ENCODE data around the gene PSMA6. TPM values are rescaled to one million over a fixed set of nuclear protein-coding genes. Genes with fewer than 3 reads are reported as not detected.

The PSMA6 gene
- total and polyA plus RNA-seq, 2 of the 13 experiments (the other 11 are each of a cell fraction or from before 2014, with no cell fraction given) = 525 to 1,109 TPM

DNA sequence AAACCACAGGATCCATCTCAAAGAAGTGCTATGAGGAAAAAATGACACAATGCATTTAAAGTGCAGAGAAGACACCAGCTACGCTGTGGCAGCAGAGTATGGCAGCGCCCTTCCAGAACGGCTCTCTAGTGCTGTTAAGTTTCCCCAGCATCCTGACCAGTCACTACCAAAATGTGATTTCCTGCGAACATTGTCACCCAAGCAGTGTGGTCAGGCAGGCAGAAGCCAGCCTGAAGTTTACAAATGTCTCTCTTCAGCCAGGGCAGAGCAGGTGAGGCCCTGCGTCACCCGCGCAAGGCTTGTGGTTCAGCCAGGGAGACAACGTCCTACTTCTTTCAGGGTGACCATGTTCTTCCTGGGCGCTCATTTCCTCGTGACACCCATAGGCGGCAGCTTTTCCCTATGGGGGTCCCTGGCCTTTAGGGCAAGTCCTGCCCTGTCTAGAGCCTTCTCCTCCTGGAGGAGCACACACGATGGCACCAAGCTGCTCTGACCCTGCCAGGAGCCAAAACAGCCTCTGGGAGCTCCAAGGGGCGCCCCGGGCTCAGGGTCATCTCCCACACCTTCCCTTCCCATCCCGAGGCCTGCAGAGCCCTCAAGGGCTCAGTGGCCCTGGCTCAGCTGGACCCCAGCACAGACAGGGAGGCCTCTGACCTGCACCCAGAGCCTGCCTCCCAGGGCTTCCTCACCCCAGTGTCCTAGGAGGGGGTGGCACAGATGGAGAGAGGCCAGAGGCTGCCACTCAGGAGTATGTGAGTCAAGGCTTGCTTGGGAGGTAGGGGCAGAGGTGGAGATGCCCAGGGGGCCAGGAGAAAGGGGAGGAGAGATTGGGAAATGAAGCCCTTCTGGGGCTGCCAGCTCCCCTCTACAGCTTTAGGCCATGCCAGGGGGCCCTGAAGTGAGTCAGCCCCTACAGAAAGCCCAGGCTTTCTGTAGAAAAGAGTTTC lies 41.9 kb downstream of the PSMA6 start (continued):
- TF ChIP-seq, protein P1, sequence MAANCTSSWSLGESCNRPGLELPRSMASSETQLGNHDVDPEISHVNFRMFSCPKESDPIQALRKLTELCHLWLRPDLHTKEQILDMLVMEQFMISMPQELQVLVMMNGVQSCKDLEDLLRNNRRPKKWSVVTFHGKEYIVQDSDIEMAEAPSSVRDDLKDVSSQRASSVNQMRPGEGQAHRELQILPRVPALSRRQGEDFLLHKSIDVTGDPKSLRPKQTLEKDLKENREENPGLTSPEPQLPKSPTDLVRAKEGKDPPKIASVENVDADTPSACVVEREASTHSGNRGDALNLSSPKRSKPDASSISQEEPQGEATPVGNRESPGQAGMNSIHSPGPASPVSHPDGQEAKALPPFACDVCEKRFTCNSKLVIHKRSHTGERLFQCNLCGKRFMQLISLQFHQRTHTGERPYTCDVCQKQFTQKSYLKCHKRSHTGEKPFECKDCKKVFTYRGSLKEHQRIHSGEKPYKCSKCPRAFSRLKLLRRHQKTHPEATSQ (CRISPR knock-in tag; IDR thresholded peaks at IDR 0.05; ENCODE audit: borderline replicate concordance) = peak; percentile 77; the same call in 1 of the 2 replicates
- TF ChIP-seq, protein P2, sequence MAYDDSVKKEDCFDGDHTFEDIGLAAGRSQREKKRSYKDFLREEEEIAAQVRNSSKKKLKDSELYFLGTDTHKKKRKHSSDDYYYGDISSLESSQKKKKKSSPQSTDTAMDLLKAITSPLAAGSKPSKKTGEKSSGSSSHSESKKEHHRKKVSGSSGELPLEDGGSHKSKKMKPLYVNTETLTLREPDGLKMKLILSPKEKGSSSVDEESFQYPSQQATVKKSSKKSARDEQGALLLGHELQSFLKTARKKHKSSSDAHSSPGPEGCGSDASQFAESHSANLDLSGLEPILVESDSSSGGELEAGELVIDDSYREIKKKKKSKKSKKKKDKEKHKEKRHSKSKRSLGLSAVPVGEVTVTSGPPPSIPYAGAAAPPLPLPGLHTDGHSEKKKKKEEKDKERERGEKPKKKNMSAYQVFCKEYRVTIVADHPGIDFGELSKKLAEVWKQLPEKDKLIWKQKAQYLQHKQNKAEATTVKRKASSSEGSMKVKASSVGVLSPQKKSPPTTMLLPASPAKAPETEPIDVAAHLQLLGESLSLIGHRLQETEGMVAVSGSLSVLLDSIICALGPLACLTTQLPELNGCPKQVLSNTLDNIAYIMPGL (CRISPR knock-in tag; IDR thresholded peaks at IDR 0.05; ENCODE audit: borderline replicate concordance in 1 of 2, low read depth in 1 of 2) = peak; percentile 85 to 95
- TF ChIP-seq ZNF724P (CRISPR knock-in tag; IDR thresholded peaks at IDR 0.05; ENCODE audit: borderline replicate concordance) (no peak), FOXC1 (CRISPR knock-in tag; IDR thresholded peaks at IDR 0.05; ENCODE audit: borderline replicate concordance) (no peak), ZNF256 (CRISPR knock-in tag; conservative IDR thresholded peaks at IDR 0.05) (no peak; the same call in 1 of the 2 replicates), MZF1 (CRISPR knock-in tag; IDR thresholded peaks at IDR 0.05; ENCODE audit: borderline replicate concordance) (0 out of 2 replicates have a peak, but pooled peaks have one; percentile 91), HHEX (CRISPR knock-in tag; IDR thresholded peaks at IDR 0.05) (no peak), TSC22D2 (CRISPR knock-in tag; IDR thresholded peaks at IDR 0.05; ENCODE audit: borderline replicate concordance) (no peak), HOXA5 (CRISPR knock-in tag; IDR thresholded peaks at IDR 0.05) (peak; percentile 23), BHLHE40 (IDR thresholded peaks at IDR 0.05; ENCODE audit: low read length) (no peak), ZNF34 (CRISPR knock-in tag; IDR thresholded peaks at IDR 0.05; ENCODE audit: borderline replicate concordance) (peak; percentile 31; the same call in 1 of the 2 replicates), MED1 (CRISPR knock-in tag; IDR thresholded peaks at IDR 0.05) (no peak; the same call in 1 of the 2 replicates), PHF8 (CRISPR knock-in tag; IDR thresholded peaks at IDR 0.05) (peak; percentile 49), NFE2L1 (CRISPR knock-in tag; IDR thresholded peaks at IDR 0.05; ENCODE audit: borderline replicate concordance) (peak; percentile 92; the same call in 1 of the 2 replicates), THAP11 (CRISPR knock-in tag; IDR thresholded peaks at IDR 0.05) (no peak), SKI (IDR thresholded peaks at IDR 0.05; ENCODE audit: partially characterized antibody) (no peak)
- TF ChIP-seq, protein P3, sequence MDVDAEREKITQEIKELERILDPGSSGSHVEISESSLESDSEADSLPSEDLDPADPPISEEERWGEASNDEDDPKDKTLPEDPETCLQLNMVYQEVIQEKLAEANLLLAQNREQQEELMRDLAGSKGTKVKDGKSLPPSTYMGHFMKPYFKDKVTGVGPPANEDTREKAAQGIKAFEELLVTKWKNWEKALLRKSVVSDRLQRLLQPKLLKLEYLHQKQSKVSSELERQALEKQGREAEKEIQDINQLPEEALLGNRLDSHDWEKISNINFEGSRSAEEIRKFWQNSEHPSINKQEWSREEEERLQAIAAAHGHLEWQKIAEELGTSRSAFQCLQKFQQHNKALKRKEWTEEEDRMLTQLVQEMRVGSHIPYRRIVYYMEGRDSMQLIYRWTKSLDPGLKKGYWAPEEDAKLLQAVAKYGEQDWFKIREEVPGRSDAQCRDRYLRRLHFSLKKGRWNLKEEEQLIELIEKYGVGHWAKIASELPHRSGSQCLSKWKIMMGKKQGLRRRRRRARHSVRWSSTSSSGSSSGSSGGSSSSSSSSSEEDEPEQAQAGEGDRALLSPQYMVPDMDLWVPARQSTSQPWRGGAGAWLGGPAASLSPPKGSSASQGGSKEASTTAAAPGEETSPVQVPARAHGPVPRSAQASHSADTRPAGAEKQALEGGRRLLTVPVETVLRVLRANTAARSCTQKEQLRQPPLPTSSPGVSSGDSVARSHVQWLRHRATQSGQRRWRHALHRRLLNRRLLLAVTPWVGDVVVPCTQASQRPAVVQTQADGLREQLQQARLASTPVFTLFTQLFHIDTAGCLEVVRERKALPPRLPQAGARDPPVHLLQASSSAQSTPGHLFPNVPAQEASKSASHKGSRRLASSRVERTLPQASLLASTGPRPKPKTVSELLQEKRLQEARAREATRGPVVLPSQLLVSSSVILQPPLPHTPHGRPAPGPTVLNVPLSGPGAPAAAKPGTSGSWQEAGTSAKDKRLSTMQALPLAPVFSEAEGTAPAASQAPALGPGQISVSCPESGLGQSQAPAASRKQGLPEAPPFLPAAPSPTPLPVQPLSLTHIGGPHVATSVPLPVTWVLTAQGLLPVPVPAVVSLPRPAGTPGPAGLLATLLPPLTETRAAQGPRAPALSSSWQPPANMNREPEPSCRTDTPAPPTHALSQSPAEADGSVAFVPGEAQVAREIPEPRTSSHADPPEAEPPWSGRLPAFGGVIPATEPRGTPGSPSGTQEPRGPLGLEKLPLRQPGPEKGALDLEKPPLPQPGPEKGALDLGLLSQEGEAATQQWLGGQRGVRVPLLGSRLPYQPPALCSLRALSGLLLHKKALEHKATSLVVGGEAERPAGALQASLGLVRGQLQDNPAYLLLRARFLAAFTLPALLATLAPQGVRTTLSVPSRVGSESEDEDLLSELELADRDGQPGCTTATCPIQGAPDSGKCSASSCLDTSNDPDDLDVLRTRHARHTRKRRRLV (CRISPR knock-in tag; IDR thresholded peaks at IDR 0.05) = peak; percentile 77
- TF ChIP-seq, protein P4, sequence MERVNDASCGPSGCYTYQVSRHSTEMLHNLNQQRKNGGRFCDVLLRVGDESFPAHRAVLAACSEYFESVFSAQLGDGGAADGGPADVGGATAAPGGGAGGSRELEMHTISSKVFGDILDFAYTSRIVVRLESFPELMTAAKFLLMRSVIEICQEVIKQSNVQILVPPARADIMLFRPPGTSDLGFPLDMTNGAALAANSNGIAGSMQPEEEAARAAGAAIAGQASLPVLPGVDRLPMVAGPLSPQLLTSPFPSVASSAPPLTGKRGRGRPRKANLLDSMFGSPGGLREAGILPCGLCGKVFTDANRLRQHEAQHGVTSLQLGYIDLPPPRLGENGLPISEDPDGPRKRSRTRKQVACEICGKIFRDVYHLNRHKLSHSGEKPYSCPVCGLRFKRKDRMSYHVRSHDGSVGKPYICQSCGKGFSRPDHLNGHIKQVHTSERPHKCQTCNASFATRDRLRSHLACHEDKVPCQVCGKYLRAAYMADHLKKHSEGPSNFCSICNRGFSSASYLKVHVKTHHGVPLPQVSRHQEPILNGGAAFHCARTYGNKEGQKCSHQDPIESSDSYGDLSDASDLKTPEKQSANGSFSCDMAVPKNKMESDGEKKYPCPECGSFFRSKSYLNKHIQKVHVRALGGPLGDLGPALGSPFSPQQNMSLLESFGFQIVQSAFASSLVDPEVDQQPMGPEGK (CRISPR knock-in tag; IDR thresholded peaks at IDR 0.05) = peak; percentile 61
